Measurements from ENCODE around the gene CLTA. TPM values are rescaled to one million over a fixed set of nuclear protein-coding genes. Genes with fewer than 3 reads are reported as not detected.
"Not testable (repeated sequence)": the region's sequence is repeated elsewhere in the genome, so short reads cannot be mapped to it uniquely, and the experiment has no call there.

Gene CLTA
- total RNA-seq, 1 donor from 2014 or later, result 185 TPM

DNA sequence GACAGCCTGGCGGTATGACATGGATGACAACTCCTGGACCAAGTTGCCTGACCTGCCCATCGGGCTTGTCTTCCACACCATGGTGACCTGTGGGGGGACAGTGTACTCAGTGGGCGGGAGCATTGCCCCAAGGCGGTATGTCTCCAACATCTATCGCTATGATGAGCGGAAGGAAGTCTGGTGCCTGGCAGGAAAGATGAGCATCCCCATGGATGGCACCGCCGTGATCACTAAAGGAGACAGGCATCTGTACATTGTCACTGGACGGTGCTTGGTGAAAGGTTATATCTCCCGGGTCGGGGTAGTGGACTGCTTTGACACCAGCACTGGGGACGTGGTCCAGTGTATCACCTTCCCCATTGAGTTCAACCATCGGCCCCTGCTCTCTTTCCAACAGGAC, 20.2 kb upstream of the CLTA start:
- Mint-ChIP-seq H3K4me1 (ENCODE audit: low read depth) (no peaks in the 10 kb centered on the region), H3K36me3 (ENCODE audit: insufficient read depth) (no peaks in the 10 kb centered on the region), H3K27me3 (peaks cover 13% of the 10 kb centered on the region), H3K27ac (no peak overlapping the region), H3K4me3 (ENCODE audit: low read depth) (no peak overlapping the region), H3K9me3 (ENCODE audit: low read depth) (no peaks in the 10 kb centered on the region)
- DNase-seq (ENCODE audit: low spot score, unreplicated experiment), result no peak
- TF ChIP-seq, protein P1, sequence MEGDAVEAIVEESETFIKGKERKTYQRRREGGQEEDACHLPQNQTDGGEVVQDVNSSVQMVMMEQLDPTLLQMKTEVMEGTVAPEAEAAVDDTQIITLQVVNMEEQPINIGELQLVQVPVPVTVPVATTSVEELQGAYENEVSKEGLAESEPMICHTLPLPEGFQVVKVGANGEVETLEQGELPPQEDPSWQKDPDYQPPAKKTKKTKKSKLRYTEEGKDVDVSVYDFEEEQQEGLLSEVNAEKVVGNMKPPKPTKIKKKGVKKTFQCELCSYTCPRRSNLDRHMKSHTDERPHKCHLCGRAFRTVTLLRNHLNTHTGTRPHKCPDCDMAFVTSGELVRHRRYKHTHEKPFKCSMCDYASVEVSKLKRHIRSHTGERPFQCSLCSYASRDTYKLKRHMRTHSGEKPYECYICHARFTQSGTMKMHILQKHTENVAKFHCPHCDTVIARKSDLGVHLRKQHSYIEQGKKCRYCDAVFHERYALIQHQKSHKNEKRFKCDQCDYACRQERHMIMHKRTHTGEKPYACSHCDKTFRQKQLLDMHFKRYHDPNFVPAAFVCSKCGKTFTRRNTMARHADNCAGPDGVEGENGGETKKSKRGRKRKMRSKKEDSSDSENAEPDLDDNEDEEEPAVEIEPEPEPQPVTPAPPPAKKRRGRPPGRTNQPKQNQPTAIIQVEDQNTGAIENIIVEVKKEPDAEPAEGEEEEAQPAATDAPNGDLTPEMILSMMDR (IDR thresholded peaks at IDR 0.05; ENCODE audit: unreplicated experiment), result no peak

DNA sequence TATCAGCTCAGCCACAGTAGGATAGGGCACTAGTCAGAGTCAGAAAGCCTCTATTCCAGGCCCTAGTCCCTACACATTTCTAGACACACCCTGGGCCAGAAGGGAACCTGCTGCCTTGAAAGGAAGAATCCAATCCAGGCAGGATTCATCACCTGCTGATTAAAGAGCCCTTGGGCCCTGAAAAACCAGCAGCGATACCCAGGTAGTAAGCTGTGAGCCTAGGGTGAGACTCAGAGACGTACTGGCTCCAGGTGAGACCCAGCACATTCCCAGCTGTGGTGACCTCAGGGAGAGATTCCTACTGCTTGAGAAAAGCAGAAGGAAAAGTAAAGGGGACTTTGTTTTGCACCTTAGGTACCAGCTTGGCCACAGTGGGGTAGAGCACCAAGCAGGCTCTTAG, 16.9 kb upstream of the CLTA start:
- TF ChIP-seq, protein P1 (IDR thresholded peaks at IDR 0.05; ENCODE audit: unreplicated experiment), result no peak
- Mint-ChIP-seq H3K4me3 (ENCODE audit: low read depth) (no peak overlapping the region), H3K36me3 (ENCODE audit: insufficient read depth) (no peaks in the 10 kb centered on the region), H3K9me3 (ENCODE audit: low read depth) (no peaks in the 10 kb centered on the region), H3K27ac (no peak overlapping the region), H3K4me1 (ENCODE audit: low read depth) (no peaks in the 10 kb centered on the region), H3K27me3 (peaks cover 3% of the 10 kb centered on the region)
- no peak for DNase-seq (ENCODE audit: low spot score, unreplicated experiment)

DNA sequence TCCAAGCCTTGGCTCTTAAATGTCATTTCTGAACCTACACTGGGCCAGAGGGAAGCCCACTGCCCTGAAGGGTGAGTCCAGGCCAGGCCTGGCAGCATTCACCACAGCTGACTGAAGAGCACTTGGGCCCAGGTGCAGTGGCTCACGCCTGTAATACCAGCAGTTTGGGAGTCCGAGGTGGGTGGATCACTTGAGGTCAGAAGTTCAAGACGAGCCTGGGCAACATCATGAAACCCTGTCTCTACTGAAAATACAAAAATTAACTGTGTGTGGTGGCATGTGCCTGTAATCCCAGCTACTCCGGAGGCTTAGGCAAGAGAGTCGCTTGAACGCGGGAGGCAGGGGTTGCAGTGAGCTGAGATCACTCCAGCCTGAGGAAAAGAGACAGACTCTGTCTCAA, 16.4 kb upstream of the CLTA start:
- H3K9me3 Mint-ChIP-seq (ENCODE audit: low read depth), result no peaks in the 10 kb centered on the region
- peaks cover 3% of the 10 kb centered on the region for H3K27me3 Mint-ChIP-seq
- H3K4me1 Mint-ChIP-seq (ENCODE audit: low read depth), result no peaks in the 10 kb centered on the region
- H3K36me3 Mint-ChIP-seq (ENCODE audit: insufficient read depth), result no peaks in the 10 kb centered on the region
- DNase-seq (ENCODE audit: low spot score, unreplicated experiment), result no peak
- TF ChIP-seq, protein P1 (IDR thresholded peaks at IDR 0.05; ENCODE audit: unreplicated experiment), result no peak
- no peak overlapping the region for H3K4me3 Mint-ChIP-seq (ENCODE audit: low read depth)
- no peak overlapping the region for H3K27ac Mint-ChIP-seq

DNA sequence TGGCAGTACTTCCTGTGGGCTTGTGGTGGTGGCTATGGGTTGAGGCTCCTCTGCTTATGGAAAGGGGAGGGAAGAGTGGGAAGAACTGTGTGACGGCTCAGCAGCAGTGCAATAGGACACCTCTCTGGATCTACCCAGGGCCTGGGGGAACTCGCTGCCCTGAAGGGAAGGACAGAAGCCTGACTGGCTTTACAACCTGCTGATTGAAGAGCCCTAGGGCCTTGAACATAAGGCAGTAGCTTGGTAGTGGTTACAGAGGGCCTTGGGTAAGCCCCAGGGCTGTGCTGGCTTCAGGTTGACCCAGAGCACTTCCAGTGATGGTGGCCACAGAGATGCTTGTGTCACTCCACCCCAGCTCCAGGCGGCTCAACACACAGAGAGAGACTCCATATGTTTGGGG, 16.0 kb upstream of the CLTA start:
- peaks cover 3% of the 10 kb centered on the region for H3K27me3 Mint-ChIP-seq
- TF ChIP-seq, protein P1 (IDR thresholded peaks at IDR 0.05; ENCODE audit: unreplicated experiment), result no peak
- H3K4me1 Mint-ChIP-seq (ENCODE audit: low read depth), result no peaks in the 10 kb centered on the region
- peaks cover under 1% of the 10 kb centered on the region for H3K9me3 Mint-ChIP-seq (ENCODE audit: low read depth)
- no peaks in the 10 kb centered on the region for H3K36me3 Mint-ChIP-seq (ENCODE audit: insufficient read depth)
- H3K4me3 Mint-ChIP-seq (ENCODE audit: low read depth), result no peak overlapping the region
- no peak overlapping the region for H3K27ac Mint-ChIP-seq
- DNase-seq (ENCODE audit: low spot score, unreplicated experiment), result no peak

DNA sequence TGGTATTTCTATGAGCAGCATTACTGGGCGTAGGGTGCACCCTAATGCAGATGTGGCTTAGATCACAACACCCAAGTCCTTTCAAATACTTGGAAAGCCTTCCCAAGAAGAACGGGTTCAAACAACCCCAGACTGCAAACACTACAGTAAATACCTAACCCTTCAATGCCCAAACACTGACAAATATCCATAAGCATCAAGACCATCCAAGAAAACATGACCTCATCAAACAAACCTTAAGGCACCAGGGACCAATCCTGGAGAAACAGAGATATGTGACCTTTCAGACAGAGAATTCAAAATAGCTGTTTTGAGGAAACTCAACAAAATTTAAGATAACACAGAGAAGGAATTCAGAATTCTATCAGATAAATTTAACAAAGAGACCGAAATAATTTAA, 15.5 kb upstream of the CLTA start:
- not testable (repeated sequence) for DNase-seq (ENCODE audit: low spot score, unreplicated experiment); H3K9me3 Mint-ChIP-seq (ENCODE audit: low read depth); H3K27ac Mint-ChIP-seq; H3K36me3 Mint-ChIP-seq (ENCODE audit: insufficient read depth); H3K27me3 Mint-ChIP-seq; H3K4me3 Mint-ChIP-seq (ENCODE audit: low read depth); H3K4me1 Mint-ChIP-seq (ENCODE audit: low read depth)

DNA sequence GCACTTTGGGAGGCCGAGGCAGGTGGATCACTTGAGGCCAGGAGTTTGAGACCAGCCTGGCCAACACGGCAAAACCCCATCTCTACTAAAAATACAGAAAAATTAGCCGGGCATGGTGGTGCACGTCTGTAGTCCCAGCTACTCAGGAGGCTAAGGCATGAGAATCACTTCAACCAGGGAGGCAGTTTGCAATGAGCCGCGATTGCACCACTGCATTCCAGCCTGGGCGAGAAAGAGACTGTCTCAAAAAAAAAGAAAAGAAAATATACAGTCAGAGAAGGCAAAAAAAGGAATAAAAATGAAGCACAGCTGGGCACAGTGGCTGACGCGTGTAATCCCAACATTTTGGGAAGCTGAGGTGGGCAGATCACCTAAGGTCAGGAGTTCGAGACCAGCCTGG, 14.2 kb upstream of the CLTA start:
- not testable (repeated sequence) for H3K4me3 Mint-ChIP-seq (ENCODE audit: low read depth); DNase-seq (ENCODE audit: low spot score, unreplicated experiment); H3K27ac Mint-ChIP-seq; H3K36me3 Mint-ChIP-seq (ENCODE audit: insufficient read depth); H3K27me3 Mint-ChIP-seq; H3K4me1 Mint-ChIP-seq (ENCODE audit: low read depth)
- peaks cover 14% of the 10 kb centered on the region for H3K9me3 Mint-ChIP-seq (ENCODE audit: low read depth)
